Esophagus squamous epithelium (tissue), 4 donors: ENCODE results near the gene DLK1.

Source experiments
- CTCF ChIP-seq, 6 experiments: fragments of 450-650 bp in 4 of 6; fragments of 200-600 bp in 2 of 6; sonication (generic) in 2 of 6; IDR thresholded peaks; one replicate each; pipeline ENCODE4 v1.5.1; 2016 to 2019; ENCODE audit warnings: antibody characterized with exemption in 6 of 6, mild to moderate bottlenecking in 4 of 6, moderate library complexity in 4 of 6
- POLR2A ChIP-seq, 4 donors: fragments of 450-650 bp; IDR thresholded peaks; one replicate each; pipeline ENCODE4 v1.6.1; 2017; ENCODE audit warnings: antibody characterized with exemption in 4 of 4, mild to moderate bottlenecking in 4 of 4, moderate library complexity in 3 of 4

DNA sequence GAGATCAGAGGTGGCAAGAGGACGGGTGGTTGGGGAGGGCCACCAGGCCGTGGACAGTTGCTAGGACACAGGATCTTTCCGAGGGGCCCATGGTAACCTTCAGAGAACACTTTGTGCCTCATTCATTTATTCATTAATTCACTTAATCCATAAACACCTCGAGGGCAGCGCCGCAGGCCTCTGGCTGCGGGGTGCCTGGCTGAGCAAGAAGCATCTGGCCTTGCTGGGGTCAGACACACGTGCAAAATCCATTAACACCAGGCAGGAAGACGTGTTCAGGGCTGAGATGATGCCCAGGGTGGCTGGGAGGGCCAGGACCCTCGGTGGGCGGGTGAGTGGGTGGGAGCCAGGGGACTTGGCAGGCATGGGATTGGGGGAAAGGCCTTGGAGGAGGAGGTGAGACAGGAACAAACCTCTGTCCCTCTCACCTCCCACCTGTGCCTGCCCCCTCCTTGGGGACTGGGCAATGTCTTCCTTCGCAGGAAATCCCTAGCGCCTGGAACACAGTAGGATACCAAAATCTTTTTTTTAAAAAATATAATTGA, 6.6 kb upstream of the DLK1 start:
- TF ChIP-seq POLR2A (IDR thresholded peaks at IDR 0.05) (no peak), CTCF (IDR thresholded peaks at IDR 0.05) (no peak)
